GM12878 (cell line): ENCODE data around the gene TMEM196. TPM values are rescaled to one million over a fixed set of nuclear protein-coding genes. Genes with fewer than 3 reads are reported as not detected.

Source experiments
- CBFB ChIP-seq: IDR thresholded peaks from 2 replicates; pipeline ENCODE4 v1.6.1; 2016; ENCODE audit warnings: antibody characterized with exemption, low read depth
- CBX5 ChIP-seq: sonication (generic); IDR thresholded peaks from 2 replicates; pipeline ENCODE4 v1.6.1; 2016; ENCODE audit warnings: low read depth, moderate library complexity, mild to moderate bottlenecking, inconsistent platforms
- CEBPZ ChIP-seq: fragments of 150-350 bp; IDR thresholded peaks from 2 replicates; pipeline ENCODE4 v1.6.1; 2016; ENCODE audit warnings: low read depth, low read length
- CREM ChIP-seq: IDR thresholded peaks from 2 replicates; pipeline ENCODE4 v1.6.1; 2014; ENCODE audit warnings: antibody characterized with exemption, low read depth
- EGR1 ChIP-seq, 2 experiments: IDR thresholded peaks; 1 replicate in 1 of 2; 2 replicates in 1 of 2; pipeline ENCODE4 v1.6.1; 2011 to 2012; ENCODE audit warnings: low read depth in 2 of 2, low read length in 2 of 2, borderline replicate concordance in 1 of 2, mild to moderate bottlenecking in 1 of 2, moderate library complexity in 1 of 2
- ETV6 ChIP-seq, 2 experiments: fragments of 450-650 bp in 1 of 2; IDR thresholded peaks in 1 of 2; conservative IDR thresholded peaks in 1 of 2; 2 replicates each; pipeline ENCODE4 v1.6.1; 2014; ENCODE audit warnings: antibody characterized with exemption in 1 of 2, borderline replicate concordance in 1 of 2, low read depth in 1 of 2, mild to moderate bottlenecking in 1 of 2, moderate library complexity in 1 of 2
- FOXK2 ChIP-seq: fragments of 450-650 bp; IDR thresholded peaks from 2 replicates; pipeline ENCODE4 v1.6.1; 2017; ENCODE audit warnings: mild to moderate bottlenecking, moderate library complexity
- HCFC1 ChIP-seq: fragments of 150-350 bp; IDR thresholded peaks from 2 replicates; pipeline ENCODE4 v1.6.1; 2014; ENCODE audit warnings: low read length
- IRF4 ChIP-seq: IDR thresholded peaks from 2 replicates; pipeline ENCODE4 v1.6.1; 2011; ENCODE audit warnings: low read depth, low read length
- JUND ChIP-seq: IDR thresholded peaks from 2 replicates; pipeline ENCODE4 v1.6.1; 2012; ENCODE audit warnings: low read depth, mild to moderate bottlenecking, low read length, improper control_type of control experiment, moderate library complexity
- NBN ChIP-seq: fragments of 450-650 bp; IDR thresholded peaks from 2 replicates; pipeline ENCODE4 v1.6.1; 2016
- NFIC ChIP-seq: IDR thresholded peaks from 2 replicates; pipeline ENCODE4 v1.6.1; 2012; ENCODE audit warnings: low read depth, mild to moderate bottlenecking, inconsistent platforms, low read length, moderate library complexity
- NR2C2 ChIP-seq: IDR thresholded peaks from 2 replicates; pipeline ENCODE4 v1.6.1; 2011; ENCODE audit warnings: borderline replicate concordance, low read depth; ENCODE audit not compliant: control insufficient read depth, insufficient read length
- NRF1 ChIP-seq: conservative IDR thresholded peaks from 2 replicates; pipeline ENCODE4 v1.6.1; 2011; ENCODE audit warnings: mild to moderate bottlenecking, low read depth, low read length, improper control_type of control experiment
- PAX5 ChIP-seq: IDR thresholded peaks from 2 replicates; pipeline ENCODE4 v1.6.1; 2011; ENCODE audit warnings: low read depth, low read length, borderline replicate concordance
- PAX8 ChIP-seq: fragments of 450-650 bp; IDR thresholded peaks from 2 replicates; pipeline ENCODE4 v1.6.1; 2017; ENCODE audit warnings: mild to moderate bottlenecking, moderate library complexity
- PML ChIP-seq: IDR thresholded peaks from 2 replicates; pipeline ENCODE4 v1.6.1; 2012; ENCODE audit warnings: low read length, inconsistent platforms
- RAD51 ChIP-seq: fragments of 450-650 bp; IDR thresholded peaks from 2 replicates; pipeline ENCODE4 v1.6.1; 2016; ENCODE audit warnings: moderate library complexity, mild to moderate bottlenecking, inconsistent platforms
- RELA ChIP-seq: fragments of 450-650 bp; IDR thresholded peaks from 2 replicates; pipeline ENCODE4 v1.8.0; 2014; ENCODE audit warnings: borderline replicate concordance; ENCODE audit not compliant: partially characterized antibody
- RUNX3 ChIP-seq: IDR thresholded peaks from 2 replicates; pipeline ENCODE4 v1.6.1; 2012; ENCODE audit warnings: low read length, inconsistent platforms
- SIN3A ChIP-seq: IDR thresholded peaks from 2 replicates; pipeline ENCODE4 v1.6.1; 2012; ENCODE audit warnings: low read depth, low read length, improper control_type of control experiment
- SMC3 ChIP-seq: IDR thresholded peaks from 2 replicates; pipeline ENCODE4 v1.6.1; 2011; ENCODE audit warnings: low read length, improper control_type of control experiment, borderline replicate concordance
- TAF1 ChIP-seq: IDR thresholded peaks from 2 replicates; pipeline ENCODE4 v1.6.1; 2011; ENCODE audit warnings: mild to moderate bottlenecking, low read depth, low read length, borderline replicate concordance
- TCF3 ChIP-seq: IDR thresholded peaks from 2 replicates; pipeline ENCODE4 v1.6.1; 2012; ENCODE audit warnings: low read depth, mild to moderate bottlenecking, low read length, borderline replicate concordance; ENCODE audit not compliant: insufficient read depth
- WRNIP1 ChIP-seq: IDR thresholded peaks from 2 replicates; pipeline ENCODE4 v1.6.1; 2011; ENCODE audit warnings: low read depth, low read length, improper control_type of control experiment, borderline replicate concordance
- ZNF207 ChIP-seq: fragments of 450-650 bp; IDR thresholded peaks from 2 replicates; pipeline ENCODE4 v1.6.1; 2014; ENCODE audit warnings: antibody characterized with exemption, mild to moderate bottlenecking, borderline replicate concordance
- ZSCAN29 ChIP-seq: fragments of 450-650 bp; IDR thresholded peaks from 2 replicates; pipeline ENCODE4 v1.6.1; 2017; ENCODE audit warnings: mild to moderate bottlenecking, moderate library complexity
- polyA plus RNA-seq, 11 experiments: library from polyadenylated mRNA; depleted of rRNA in 4 of 11; unstranded in 6 of 11; stranded (reverse) in 5 of 11; fragments of >200 nt; fragmentation: Nextera tagmentation in 4 of 11; fragmentation: Illumina TruSeq in 1 of 11; extraction: Ambion mirVana in 4 of 11; extraction: Trizol in 1 of 11; gene quantifications; 1 replicate in 1 of 11; 2 replicates in 10 of 11; pipeline versions ENCODE4 v1.2.1 to v1.2.3, GENCODE V29; 2011 to 2016; ENCODE audit warnings: inconsistent platforms in 2 of 11, missing spikeins in 2 of 11, low read depth in 1 of 11
- total RNA-seq, 4 experiments: library from RNA; depleted of rRNA in 3 of 4; stranded (reverse); fragments of >200 nt in 3 of 4; fragmentation: Illumina TruSeq in 1 of 4; extraction: Trizol in 1 of 4; gene quantifications; 2 replicates each; pipeline versions ENCODE4 v1.2.1 to v1.2.3, GENCODE V29; 2013 to 2021
- TF ChIP-seq, protein P1 (sequence below): fragments of 450-650 bp; conservative IDR thresholded peaks from 2 replicates; pipeline ENCODE4 v1.6.1; 2017; ENCODE audit warnings: mild to moderate bottlenecking, moderate library complexity

TMEM196 gene
- total and polyA plus RNA-seq, 10 of the 15 experiments (the other 5 are each of a cell fraction or from before 2014, with no cell fraction given): 0.04 TPM; not detected in 9

DNA sequence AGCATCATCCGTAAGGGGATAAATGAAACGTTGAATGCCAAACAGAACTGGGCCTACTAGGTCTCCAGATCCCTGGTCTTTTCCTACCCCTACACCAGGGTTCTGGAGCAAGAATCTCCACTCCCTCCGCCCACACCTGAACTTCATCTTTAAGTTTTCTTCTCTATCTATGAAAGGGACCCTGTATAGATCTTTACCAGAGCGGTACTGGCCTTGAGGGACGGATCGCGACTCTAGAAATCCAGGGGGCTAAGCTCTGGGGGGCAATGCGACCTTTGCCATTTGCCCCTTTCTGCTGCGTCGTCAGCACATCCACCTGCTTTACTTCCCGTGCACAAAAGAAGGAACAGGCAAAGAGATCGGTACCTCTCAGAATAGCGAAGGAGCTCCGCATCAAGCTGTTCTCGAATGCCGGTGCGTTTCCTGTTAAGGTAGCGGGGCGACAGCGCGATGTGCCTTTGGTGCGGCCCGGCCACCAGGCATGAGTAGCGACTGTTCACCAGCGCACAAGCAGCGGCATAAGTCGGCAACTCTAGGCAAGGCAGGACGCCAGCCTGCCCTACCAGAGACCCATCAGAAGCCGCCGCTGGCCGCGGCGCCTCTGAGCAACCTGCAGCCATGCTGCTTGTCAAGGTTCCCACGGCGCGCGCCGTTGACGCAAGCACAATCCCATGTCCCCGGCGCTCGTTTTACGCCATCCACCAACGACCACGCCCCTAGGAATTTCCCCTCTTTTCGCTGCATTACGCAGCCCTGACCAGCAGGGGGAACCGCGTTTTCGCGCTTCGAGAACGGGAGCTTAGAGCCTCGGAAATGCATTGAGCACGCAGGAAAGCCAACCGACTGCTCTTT lies 64.8 kb downstream of the TMEM196 start, which contains the start of gene POLR1F (continued):
- TF ChIP-seq TAF1: peak; percentile 92
- TF ChIP-seq RELA: peak; percentile 89
- TF ChIP-seq CBX5: peak; percentile 64; the same call in 1 of the 2 replicates
- TF ChIP-seq NR2C2: no peak
- TF ChIP-seq RUNX3: peak; percentile 67
- TF ChIP-seq, protein P1, sequence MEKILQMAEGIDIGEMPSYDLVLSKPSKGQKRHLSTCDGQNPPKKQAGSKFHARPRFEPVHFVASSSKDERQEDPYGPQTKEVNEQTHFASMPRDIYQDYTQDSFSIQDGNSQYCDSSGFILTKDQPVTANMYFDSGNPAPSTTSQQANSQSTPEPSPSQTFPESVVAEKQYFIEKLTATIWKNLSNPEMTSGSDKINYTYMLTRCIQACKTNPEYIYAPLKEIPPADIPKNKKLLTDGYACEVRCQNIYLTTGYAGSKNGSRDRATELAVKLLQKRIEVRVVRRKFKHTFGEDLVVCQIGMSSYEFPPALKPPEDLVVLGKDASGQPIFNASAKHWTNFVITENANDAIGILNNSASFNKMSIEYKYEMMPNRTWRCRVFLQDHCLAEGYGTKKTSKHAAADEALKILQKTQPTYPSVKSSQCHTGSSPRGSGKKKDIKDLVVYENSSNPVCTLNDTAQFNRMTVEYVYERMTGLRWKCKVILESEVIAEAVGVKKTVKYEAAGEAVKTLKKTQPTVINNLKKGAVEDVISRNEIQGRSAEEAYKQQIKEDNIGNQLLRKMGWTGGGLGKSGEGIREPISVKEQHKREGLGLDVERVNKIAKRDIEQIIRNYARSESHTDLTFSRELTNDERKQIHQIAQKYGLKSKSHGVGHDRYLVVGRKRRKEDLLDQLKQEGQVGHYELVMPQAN: peak; percentile 92
- TF ChIP-seq SMC3: peak; percentile 42
- peak; percentile 68; the same call in 1 of the 2 replicates for TF ChIP-seq PAX5
- peak; percentile 93 for TF ChIP-seq NBN
- no peak for TF ChIP-seq ZSCAN29
- TF ChIP-seq JUND: no peak; the same call in 1 of the 2 replicates
- peak; percentile 100 for TF ChIP-seq CREM
- TF ChIP-seq FOXK2: no peak
- TF ChIP-seq ZNF207: peak; percentile 46; the same call in 1 of the 2 replicates
- no peak for TF ChIP-seq EGR1 (IDR thresholded peaks at IDR 0.05; ENCODE audit: borderline replicate concordance in 1 of 2, low read depth in 2 of 2, low read length in 2 of 2)
- no peak for TF ChIP-seq NFIC
- peak; percentile 81 for TF ChIP-seq IRF4
- 0 out of 2 replicates have a peak, but pooled peaks have one; percentile 66 for TF ChIP-seq WRNIP1
- TF ChIP-seq TCF3: 0 out of 2 replicates have a peak, but pooled peaks have one; percentile 13
- TF ChIP-seq NRF1: no peak
- no peak for TF ChIP-seq PAX8
- TF ChIP-seq SIN3A: peak; percentile 95
- TF ChIP-seq HCFC1: peak; percentile 76
- TF ChIP-seq ETV6 (conservative IDR thresholded peaks at IDR 0.05 in 1 of 2, IDR thresholded peaks at IDR 0.05 in 1 of 2; ENCODE audit: borderline replicate concordance in 1 of 2, low read depth in 1 of 2): no peak
- TF ChIP-seq RAD51: no peak
- TF ChIP-seq CBFB: no peak
- no peak for TF ChIP-seq CEBPZ
- TF ChIP-seq PML: peak; percentile 93
